HL-60 (cell line): ENCODE results near the gene NKAIN4.

Experiments used
- DNase-seq, 2 experiments: peaks; one replicate each; pipeline ENCODE4 v3.0.0-alpha.2; 2010 to 2020; ENCODE audit warnings: low read depth in 1 of 2, low spot score in 1 of 2
- H3K27ac ChIP-seq: fragments of 250-450 bp; sonication (Bioruptor Pico); replicated peaks from 2 replicates; pipeline ENCODE4 v1.5.1; 2020; ENCODE audit warnings: mild to moderate bottlenecking, moderate library complexity
- H3K27me3 ChIP-seq: fragments of 250-450 bp; sonication (Bioruptor Pico); 2 replicates; pipeline ENCODE4 v1.5.1; 2021; ENCODE audit warnings: mild to moderate bottlenecking, moderate library complexity; ENCODE audit not compliant: insufficient read depth, poor library complexity, severe bottlenecking
- H3K4me3 ChIP-seq: replicated peaks from 2 replicates; pipeline ENCODE4 v1.5.1; 2011; ENCODE audit warnings: mild to moderate bottlenecking, control low read depth, low read length; ENCODE audit not compliant: insufficient read depth
- CTCF ChIP-seq: IDR thresholded peaks from one replicate; pipeline ENCODE4 v1.5.1; 2011; ENCODE audit warnings: low read length, control low read depth, inconsistent platforms; ENCODE audit not compliant: insufficient read depth
- GABPA ChIP-seq: IDR thresholded peaks from 2 replicates; pipeline ENCODE4 v1.6.1; 2012; ENCODE audit warnings: low read depth
- POLR2AphosphoS5 ChIP-seq: IDR thresholded peaks from 2 replicates; pipeline ENCODE4 v1.6.1; 2012; ENCODE audit warnings: low read depth
- REST ChIP-seq: IDR thresholded peaks from 2 replicates; pipeline ENCODE4 v1.6.1; 2012; ENCODE audit warnings: low read depth; ENCODE audit not compliant: insufficient replicate concordance
- SPI1 ChIP-seq: IDR thresholded peaks from 2 replicates; pipeline ENCODE4 v1.6.1; 2012; ENCODE audit warnings: low read depth, mild to moderate bottlenecking, borderline replicate concordance

Gene NKAIN4

GRCh38 chr20:63236116-63236837 is 18.0 kb downstream of the NKAIN4 start:
- peaks cover 11% of the 10 kb centered on the region for H3K27me3 ChIP-seq
- H3K27ac ChIP-seq, result no peak overlapping the region
- H3K4me3 ChIP-seq, result no peak overlapping the region
- DNase-seq, result no peak
- no peak for TF ChIP-seq REST
- no peak for TF ChIP-seq GABPA
- no peak for TF ChIP-seq POLR2AphosphoS5
- TF ChIP-seq CTCF, result no peak
- TF ChIP-seq SPI1, result no peak

- DNase-seq, result peak in 1 of 2 experiments; percentile 27
Measured at GRCh38 chr20:63235399-63235983, 18.8 kb downstream of the NKAIN4 start, which contains the start of gene BIRC7. TSS of gene BIRC7 (plus strand) at chr20:63235905. CDS start at chr20:63236097, 192 bp downstream.

More at GRCh38 chr20:63235399-63235983, 18.8 kb downstream of the NKAIN4 start, which contains the start of gene BIRC7:
- no peak within 1 kb of the TSS for H3K4me3 ChIP-seq
- no peak within 1 kb of the TSS for H3K27ac ChIP-seq
- TF ChIP-seq CTCF (no peak), SPI1 (no peak), GABPA (no peak), POLR2AphosphoS5 (no peak), REST (no peak)
- H3K27me3 ChIP-seq, result peaks cover 18% of the 10 kb centered on the region
